ENCODE results near the gene PCDHB14.
"Not testable (repeated sequence)": the region's sequence is repeated elsewhere in the genome, so short reads cannot be mapped to it uniquely, and the experiment has no call there.

Gene PCDHB14

DNA sequence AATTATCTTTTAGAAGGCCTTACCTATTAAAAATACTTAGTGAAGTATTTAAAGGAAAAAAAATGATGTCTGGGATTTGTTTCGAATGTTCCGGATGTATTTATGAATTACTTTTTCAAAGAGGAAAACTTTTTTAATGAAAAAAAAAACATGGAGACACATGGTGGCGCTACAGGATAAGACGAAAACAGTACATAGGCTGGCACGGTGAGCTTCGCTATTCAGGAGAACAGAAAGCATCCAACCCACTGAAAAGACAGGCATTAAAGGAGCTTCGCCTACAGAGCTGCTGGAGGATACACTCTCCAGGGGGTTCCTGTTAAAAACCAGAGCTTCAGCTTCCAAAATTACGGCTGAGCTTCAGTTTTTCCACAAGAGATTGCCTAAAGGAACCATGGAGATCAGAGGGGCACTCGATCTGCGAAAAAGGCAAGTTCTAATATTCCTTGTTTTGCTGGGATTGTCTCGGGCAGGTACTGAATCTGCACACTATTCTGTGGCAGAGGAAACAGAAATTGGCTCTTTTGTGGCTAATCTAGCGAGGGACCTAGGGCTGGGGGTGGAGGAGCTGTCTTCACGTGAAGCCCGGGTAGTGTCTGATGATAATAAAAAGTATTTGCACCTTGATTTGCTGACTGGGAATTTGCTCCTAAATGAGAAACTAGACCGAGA, at the start of gene PCDHB14:
Gene PCDHB14 (plus strand): TSS at position 232 of the 672 bp plus-strand sequence. CDS start 163 bp downstream, at position 395.
- no peak for DNase-seq

DNA sequence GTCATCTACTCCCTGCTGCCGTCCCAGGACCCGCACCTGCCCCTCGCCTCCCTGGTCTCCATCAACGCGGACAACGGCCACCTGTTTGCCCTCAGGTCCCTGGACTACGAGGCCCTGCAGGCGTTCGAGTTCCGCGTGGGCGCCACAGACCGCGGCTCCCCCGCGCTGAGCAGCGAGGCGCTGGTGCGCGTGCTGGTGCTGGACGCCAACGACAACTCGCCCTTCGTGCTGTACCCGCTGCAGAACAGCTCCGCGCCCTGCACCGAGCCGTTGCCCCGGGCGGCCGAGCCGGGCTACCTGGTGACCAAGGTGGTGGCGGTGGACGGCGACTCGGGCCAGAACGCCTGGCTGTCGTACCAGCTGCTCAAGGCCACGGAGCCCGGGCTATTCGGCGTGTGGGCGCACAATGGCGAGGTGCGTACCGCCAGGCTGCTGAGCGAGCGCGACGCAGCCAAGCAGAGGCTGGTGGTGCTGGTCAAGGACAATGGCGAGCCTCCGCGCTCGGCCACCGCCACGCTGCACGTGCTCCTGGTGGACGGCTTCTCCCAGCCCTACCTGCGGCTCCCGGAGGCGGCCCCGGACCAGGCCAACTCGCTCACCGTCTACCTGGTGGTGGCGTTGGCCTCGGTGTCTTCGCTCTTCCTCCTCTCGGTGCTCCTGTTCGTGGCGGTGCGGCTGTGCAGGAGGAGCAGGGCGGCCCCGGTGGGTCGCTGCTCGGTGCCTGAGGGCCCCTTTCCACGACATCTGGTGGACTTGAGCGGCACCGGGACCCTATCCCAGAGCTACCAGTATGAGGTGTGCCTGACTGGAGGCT, 48.6 kb upstream of the PCDHB14 start:
- not testable (repeated sequence) for DNase-seq

GRCh38 chr5:141175933-141176332, 47.2 kb upstream of the PCDHB14 start:
- DNase-seq = no peak

DNA sequence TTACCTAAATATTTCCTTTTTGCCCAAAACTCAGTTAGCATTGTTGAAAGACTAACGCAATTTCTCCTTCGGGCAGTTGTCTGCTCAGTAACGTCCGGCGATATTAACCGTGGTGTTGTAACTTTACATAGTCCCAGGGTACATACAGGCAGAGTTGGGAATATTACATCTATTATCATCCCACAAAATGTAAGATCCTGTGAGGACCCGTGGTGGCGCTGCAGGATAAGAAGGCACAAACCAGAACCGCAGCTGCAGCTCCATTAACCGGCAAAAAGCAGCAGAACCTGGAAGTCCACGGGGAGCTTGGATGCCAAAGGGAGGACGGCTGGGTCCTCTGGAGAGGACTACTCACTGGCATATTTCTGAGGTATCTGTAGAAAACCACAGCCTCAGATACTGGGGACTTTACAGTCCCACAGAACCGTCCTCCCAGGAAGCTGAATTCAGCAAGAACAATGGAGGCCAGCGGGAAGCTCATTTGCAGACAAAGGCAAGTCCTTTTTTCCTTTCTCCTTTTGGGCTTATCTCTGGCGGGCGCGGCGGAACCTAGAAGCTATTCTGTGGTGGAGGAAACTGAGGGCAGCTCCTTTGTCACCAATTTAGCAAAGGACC, 45.5 kb upstream of the PCDHB14 start, which contains the start of gene PCDHB8:
Gene PCDHB8 (plus strand): TSS at position 214 of the 615 bp plus-strand sequence. CDS start 245 bp downstream, at position 459.
- DNase-seq = not testable (repeated sequence)

GRCh38 chr5:141179371-141179770, 43.8 kb upstream of the PCDHB14 start:
- DNase-seq = not testable (repeated sequence)

GRCh38 chr5:141179876-141180275, 43.3 kb upstream of the PCDHB14 start:
- DNase-seq = not testable (repeated sequence)

DNA sequence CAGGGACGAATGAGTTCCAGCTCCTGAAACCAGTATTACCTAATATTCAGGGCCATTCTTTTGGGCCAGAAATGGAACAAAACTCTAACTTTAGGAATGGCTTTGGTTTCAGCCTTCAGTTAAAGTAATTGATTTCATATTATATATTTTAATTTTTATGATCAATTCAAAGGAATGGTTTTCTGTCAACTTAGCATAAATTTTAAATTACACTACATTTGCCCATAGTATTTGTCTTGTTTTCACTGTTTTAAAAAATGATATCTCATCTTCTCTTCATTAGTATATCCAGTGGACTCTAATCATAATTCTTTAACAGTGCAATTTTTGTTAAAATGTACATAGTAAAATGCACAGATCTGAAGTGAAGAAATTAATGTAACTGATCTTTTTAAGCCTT, 42.8 kb upstream of the PCDHB14 start:
- no peak for DNase-seq

DNA sequence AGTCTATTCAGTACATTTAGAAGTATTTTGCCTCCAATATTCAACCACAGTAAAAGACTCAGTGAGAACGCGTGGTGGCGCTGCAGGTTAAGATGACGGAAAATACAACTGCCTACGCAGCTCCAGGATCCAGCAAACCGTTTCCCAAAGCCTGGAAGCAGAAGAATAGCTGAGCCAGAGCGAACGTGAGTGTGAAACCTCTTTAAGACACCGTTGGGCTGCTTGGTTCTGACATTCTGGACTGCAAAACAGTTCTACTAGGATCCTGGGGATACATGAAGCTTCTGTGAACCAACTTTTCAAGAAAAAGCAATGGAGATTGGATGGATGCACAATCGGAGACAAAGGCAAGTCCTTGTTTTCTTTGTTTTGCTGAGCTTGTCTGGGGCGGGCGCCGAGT, 40.9 kb upstream of the PCDHB14 start, which contains the start of gene PCDHB16:
Gene PCDHB16 (plus strand): TSS at position 140 of the 400 bp plus-strand sequence. CDS start 173 bp downstream, at position 313.
- no peak for DNase-seq

- not testable (repeated sequence) for DNase-seq
Measured at GRCh38 chr5:141184117-141184855, 38.9 kb upstream of the PCDHB14 start.

DNA sequence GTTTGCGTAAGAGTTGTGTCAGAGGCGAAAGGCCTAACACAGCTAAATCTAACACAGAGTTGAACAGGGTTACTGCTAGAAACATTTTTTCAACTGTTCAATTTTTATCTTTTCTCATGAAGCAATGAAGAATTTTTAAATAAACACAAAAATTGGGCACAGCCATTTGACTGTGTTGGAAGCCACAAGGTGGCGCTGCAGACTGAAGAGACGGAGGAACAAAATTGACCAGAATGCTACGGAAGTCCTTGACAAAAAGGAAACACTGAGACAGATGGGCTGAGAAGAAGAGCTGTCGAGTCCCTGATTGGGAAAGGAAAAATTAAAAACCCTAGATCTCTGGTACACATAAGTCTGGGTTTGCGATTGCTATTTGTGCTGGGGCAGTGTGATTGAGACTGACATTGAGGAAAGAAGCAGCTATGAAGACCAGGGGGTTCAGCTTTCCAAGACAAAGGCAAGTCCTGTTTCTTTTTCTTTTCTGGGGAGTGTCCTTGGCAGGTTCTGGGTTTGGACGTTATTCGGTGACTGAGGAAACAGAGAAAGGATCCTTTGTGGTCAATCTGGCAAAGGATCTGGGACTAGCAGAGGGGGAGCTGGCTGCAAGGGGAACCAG, 36.1 kb upstream of the PCDHB14 start, which contains the start of gene PCDHB9:
Gene PCDHB9 (plus strand): TSS at position 265 of the 616 bp plus-strand sequence. CDS start 158 bp downstream, at position 423.
- no peak for DNase-seq

- not testable (repeated sequence) for DNase-seq
Measured at GRCh38 chr5:141188682-141189081, 34.5 kb upstream of the PCDHB14 start.

GRCh38 chr5:141189131-141189530, 34.0 kb upstream of the PCDHB14 start:
- DNase-seq = not testable (repeated sequence)

DNA sequence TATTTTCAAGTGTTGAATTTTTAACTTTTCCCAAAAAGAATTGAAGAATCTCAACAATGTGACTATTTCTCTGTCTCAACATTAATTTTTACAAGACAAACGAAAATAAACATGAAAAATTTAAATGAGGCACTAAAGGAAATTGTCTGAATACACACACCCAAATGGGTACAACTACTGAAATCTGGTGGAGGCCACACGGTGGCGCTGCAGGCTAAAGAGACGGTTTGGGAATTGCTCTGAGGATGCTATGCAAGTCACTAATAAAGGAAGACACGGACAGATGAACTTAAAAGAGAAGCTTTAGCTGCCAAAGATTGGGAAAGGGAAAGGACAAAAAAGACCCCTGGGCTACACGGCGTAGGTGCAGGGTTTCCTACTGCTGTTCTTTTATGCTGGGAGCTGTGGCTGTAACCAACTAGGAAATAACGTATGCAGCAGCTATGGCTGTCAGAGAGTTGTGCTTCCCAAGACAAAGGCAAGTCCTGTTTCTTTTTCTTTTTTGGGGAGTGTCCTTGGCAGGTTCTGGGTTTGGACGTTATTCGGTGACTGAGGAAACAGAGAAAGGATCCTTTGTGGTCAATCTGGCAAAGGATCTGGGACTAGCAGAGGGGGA, 30.9 kb upstream of the PCDHB14 start, which contains the start of gene PCDHB10:
Gene PCDHB10 (plus strand): TSS at position 244 of the 616 bp plus-strand sequence. CDS start 200 bp downstream, at position 444.
- peak in 1 of 2 donors; percentile 2 for DNase-seq

GRCh38 chr5:141194332-141194731, 28.8 kb upstream of the PCDHB14 start:
- DNase-seq = not testable (repeated sequence)

GRCh38 chr5:141196363-141196762, 26.8 kb upstream of the PCDHB14 start:
- DNase-seq = no peak

DNA sequence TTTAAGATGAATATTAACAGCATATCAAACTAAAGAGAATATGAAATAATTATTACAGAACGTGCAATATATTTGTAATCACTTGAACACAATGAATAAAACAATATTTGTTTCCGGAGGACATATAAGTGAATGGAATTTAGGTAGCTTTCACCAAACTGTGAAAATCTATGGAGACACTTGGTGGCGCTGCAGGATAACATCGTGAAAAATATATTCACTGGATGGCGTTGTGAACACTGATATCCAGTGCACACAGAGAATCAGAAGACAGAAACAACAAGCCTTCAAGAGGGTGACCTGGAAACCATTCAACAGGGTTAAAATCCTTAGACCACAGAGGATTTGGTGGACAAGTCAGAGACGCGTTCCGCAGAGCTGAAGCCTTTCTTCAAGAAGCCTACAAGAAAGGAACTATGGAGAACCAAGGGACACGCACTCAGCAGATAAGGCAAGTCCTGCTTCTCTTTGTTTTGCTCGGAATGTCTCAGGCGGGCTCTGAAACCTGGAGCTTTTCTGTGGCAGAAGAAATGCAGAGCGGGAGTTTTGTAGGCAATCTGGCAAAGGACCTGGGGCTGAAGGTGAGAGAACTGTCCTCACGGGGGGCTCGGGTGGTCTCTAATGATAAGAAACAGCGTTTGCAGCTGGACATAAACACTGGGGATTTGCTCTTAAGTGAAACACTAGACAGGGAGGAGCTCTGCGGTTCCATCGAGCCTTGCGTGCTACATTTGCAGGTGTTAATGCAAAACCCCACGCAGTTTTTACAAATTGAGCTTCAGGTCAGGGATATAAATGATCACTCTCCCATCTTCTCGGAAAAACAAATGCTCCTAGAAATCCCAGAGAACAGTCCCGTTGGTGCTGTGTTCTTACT, 23.5 kb upstream of the PCDHB14 start, which contains the start of gene PCDHB11:
Gene PCDHB11 (plus strand): TSS at position 269 of the 877 bp plus-strand sequence. CDS start 148 bp downstream, at position 417.
- DNase-seq = no peak

GRCh38 chr5:141201126-141201525, 22.0 kb upstream of the PCDHB14 start:
- not testable (repeated sequence) for DNase-seq

GRCh38 chr5:141201646-141202045, 21.5 kb upstream of the PCDHB14 start:
- not testable (repeated sequence) for DNase-seq

DNA sequence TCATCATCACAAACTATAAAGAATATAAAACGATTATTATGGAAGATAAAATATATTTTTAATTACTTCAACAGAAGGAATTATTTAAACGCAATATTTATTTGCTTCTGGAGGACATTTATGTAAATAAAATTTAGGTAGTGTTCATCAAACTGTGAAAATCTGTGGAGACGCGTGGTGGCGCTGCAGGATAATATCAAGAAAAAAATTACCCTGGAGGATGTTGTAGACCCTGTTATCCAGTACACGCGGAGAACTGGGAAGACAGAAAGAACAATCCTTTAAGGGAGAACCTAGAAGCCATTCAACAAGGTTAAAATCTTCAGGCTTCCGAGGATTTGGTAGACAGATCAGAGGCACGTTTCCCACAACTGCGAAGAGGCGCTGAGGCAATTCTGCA, 14.7 kb upstream of the PCDHB14 start, which contains the start of gene PCDHB12:
Gene PCDHB12 (plus strand): TSS at position 242 of the 400 bp plus-strand sequence. CDS start 189 bp downstream, outside the sequence.
- no peak for DNase-seq

- not testable (repeated sequence) for DNase-seq
Measured at GRCh38 chr5:141210281-141210680, 12.9 kb upstream of the PCDHB14 start.

Data from inflammatory macrophage treated with lipopolysaccharide for 1 hour (primary cell).